ENCODE data around the gene SLC12A8.
A peak's percentile ranks its signal among the peaks of the same experiment; 100 is the strongest.

The SLC12A8 gene

GRCh38 chr3:125136966-125137357 lies 75.6 kb downstream of the SLC12A8 start:
- no peak for DNase-seq

- no peak for DNase-seq
Observed at GRCh38 chr3:125136515-125136914, 76.0 kb downstream of the SLC12A8 start.

- no peak for DNase-seq
Observed at GRCh38 chr3:125134952-125135351, 77.6 kb downstream of the SLC12A8 start.

- no peak for DNase-seq
Observed at GRCh38 chr3:125132815-125133214, 79.7 kb downstream of the SLC12A8 start.

- DNase-seq = peak in 1 of 2 experiments; percentile 18
Observed at GRCh38 chr3:125129512-125129997, 83.0 kb downstream of the SLC12A8 start.

- no peak for DNase-seq
Observed at GRCh38 chr3:125128861-125129501, 83.6 kb downstream of the SLC12A8 start.

- no peak for DNase-seq
Observed at GRCh38 chr3:125126323-125126722, 86.2 kb downstream of the SLC12A8 start.

- no peak for DNase-seq
Observed at GRCh38 chr3:125125821-125126245, 86.7 kb downstream of the SLC12A8 start.

- no peak for DNase-seq
Observed at GRCh38 chr3:125123451-125124305, 88.9 kb downstream of the SLC12A8 start.

GRCh38 chr3:125121246-125122010 lies 91.1 kb downstream of the SLC12A8 start:
- no peak for DNase-seq

GRCh38 chr3:125120379-125121122 lies 92.0 kb downstream of the SLC12A8 start:
- DNase-seq = peak; percentile 42 to 68

- DNase-seq = no peak
Observed at GRCh38 chr3:125119752-125120378, 92.7 kb downstream of the SLC12A8 start.

GRCh38 chr3:125118600-125118999 lies 93.9 kb downstream of the SLC12A8 start:
- DNase-seq = no peak

GRCh38 chr3:125117631-125118191 lies 94.8 kb downstream of the SLC12A8 start:
- no peak for DNase-seq

GRCh38 chr3:125116311-125117080 lies 96.1 kb downstream of the SLC12A8 start:
- no peak for DNase-seq

GRCh38 chr3:125115640-125116039 lies 96.9 kb downstream of the SLC12A8 start:
- DNase-seq = no peak

- no peak for DNase-seq
Observed at GRCh38 chr3:125112981-125113380, 99.6 kb downstream of the SLC12A8 start.

- no peak for DNase-seq
Observed at GRCh38 chr3:125110876-125111480, 101.6 kb downstream of the SLC12A8 start.

- no peak for DNase-seq
Observed at GRCh38 chr3:125110016-125110875, 102.3 kb downstream of the SLC12A8 start.
